HG02973 (cell line): ENCODE data around the gene BRI3.

Experiments used
- ATAC-seq: cut with Tn5 transposase; IDR thresholded peaks from one replicate; pipeline ENCODE4 v1.9.1; 2021; ENCODE audit warnings: moderate library complexity; ENCODE audit not compliant: unreplicated experiment

The BRI3 gene

GRCh38 chr7:98251601-98252424, 29.7 kb upstream of the BRI3 start, which contains the start of gene TECPR1:
TSS of gene TECPR1 (minus strand) at chr7:98252232. CDS start at chr7:98246146, 6,086 bp downstream.
- ATAC-seq, result peak; percentile 97

GRCh38 chr7:98252425-98253054, 28.9 kb upstream of the BRI3 start:
- ATAC-seq, result peak; percentile 32

GRCh38 chr7:98254516-98254915, 27.0 kb upstream of the BRI3 start:
- ATAC-seq, result no peak

- ATAC-seq, result no peak
Observed at GRCh38 chr7:98254951-98255610, 26.4 kb upstream of the BRI3 start.

- ATAC-seq, result no peak
Observed at GRCh38 chr7:98256431-98256830, 25.1 kb upstream of the BRI3 start.

GRCh38 chr7:98257701-98258100, 23.8 kb upstream of the BRI3 start:
- no peak for ATAC-seq

- ATAC-seq, result no peak
Observed at GRCh38 chr7:98265841-98266271, 15.6 kb upstream of the BRI3 start.

DNA sequence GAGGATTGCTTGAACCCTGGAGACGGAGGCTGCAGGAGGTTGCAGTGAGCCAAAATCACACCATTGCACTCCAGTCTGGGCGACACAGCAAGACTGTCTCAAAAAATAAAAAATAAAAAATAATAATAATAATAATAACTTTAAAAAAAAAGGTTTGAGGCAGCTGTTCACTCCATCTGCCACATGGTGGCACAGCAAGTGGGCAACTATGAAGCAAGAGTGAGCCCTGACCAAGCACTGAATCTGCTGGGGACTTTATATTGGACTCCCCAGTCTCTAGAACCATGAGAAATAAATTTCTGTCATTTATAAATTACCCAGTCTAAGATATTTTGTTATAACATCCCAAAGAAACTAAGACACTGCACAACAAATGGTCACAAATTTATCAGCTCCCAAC, 14.6 kb upstream of the BRI3 start:
- no peak for ATAC-seq

DNA sequence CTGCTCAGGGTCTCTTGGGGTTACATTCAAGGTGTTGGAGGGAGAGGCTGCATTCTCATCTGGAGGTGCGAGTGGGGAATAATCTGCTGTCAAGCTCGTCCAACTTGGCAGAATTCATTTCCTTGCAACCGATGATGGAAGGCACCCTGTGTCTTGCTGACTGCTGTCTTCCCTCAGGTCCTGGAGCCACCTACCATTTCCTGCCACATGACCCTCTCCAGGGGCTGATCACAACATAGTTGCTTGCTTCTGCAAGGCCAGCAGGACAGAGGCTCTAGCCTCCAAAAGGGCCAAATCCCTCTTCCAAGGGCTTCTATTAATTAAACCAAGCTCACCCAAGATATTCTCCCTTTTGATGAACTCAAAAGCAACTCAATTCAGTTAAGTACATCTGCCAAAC, 14.2 kb upstream of the BRI3 start:
- ATAC-seq, result no peak

GRCh38 chr7:98276241-98276761, 5.2 kb upstream of the BRI3 start:
- no peak for ATAC-seq

GRCh38 chr7:98278408-98278807, 3.1 kb upstream of the BRI3 start:
- ATAC-seq, result no peak

- no peak for ATAC-seq
Observed at GRCh38 chr7:98278936-98279335, 2.5 kb upstream of the BRI3 start.

- ATAC-seq, result no peak
Observed at GRCh38 chr7:98280296-98280695, 1.2 kb upstream of the BRI3 start.

DNA sequence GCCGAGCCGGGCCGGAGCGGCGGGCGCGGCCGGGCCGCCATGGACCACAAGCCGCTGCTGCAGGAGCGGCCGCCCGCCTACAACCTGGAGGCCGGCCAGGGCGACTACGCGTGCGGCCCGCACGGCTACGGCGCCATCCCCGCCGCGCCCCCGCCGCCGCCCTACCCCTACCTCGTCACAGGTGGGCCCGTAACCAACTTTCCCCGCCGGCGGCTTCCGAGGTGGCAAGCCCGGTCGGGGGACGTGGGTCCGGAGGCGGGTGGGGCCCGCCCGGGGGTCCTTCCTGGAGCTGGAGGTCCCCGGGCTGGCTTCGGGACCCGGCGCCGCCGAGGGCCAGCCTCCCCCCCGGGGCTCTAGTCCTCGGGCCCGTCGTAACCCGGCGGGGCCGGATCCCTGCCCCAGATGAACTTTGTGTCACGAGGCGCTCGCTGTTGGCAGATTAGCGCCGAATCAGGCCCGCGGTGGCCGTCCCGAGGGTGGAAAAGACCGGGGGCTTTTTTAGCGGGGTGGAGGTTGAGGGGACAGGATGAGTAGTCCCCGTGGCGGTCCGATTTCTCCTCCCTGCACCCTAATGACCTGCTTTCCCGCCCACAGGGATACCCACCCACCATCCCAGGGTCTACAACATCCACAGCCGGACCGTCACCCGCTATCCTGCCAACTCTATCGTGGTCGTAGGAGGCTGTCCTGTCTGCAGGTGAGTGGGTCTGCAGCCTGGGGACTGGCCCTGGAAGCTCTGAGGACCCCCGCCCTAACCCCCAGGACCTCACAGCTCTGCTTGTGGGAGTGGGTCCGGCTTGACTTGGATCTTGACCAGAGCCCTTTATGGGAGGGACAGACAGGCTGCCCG, 496 bp downstream of the BRI3 start:
- ATAC-seq, result peak; percentile 30

DNA sequence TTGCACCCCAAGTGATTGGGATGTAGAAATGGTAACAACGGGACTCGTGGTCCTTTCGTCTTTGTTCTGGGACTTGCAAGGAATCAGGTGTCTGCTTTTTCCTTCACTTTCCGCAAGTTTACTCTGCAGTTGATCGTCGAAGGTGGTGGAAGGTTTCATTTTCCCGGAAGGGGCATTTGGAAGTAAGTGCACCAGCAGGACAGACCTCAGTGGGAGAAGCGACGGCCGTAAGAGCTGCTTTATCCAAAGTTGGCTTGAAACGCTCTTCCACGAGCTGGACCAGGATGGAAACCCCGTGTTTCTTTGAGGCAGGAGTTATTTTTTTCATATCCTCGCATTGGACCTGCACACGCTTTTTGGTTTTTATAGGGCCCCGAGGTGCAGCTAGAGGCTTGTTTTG, 1.2 kb downstream of the BRI3 start:
- no peak for ATAC-seq

DNA sequence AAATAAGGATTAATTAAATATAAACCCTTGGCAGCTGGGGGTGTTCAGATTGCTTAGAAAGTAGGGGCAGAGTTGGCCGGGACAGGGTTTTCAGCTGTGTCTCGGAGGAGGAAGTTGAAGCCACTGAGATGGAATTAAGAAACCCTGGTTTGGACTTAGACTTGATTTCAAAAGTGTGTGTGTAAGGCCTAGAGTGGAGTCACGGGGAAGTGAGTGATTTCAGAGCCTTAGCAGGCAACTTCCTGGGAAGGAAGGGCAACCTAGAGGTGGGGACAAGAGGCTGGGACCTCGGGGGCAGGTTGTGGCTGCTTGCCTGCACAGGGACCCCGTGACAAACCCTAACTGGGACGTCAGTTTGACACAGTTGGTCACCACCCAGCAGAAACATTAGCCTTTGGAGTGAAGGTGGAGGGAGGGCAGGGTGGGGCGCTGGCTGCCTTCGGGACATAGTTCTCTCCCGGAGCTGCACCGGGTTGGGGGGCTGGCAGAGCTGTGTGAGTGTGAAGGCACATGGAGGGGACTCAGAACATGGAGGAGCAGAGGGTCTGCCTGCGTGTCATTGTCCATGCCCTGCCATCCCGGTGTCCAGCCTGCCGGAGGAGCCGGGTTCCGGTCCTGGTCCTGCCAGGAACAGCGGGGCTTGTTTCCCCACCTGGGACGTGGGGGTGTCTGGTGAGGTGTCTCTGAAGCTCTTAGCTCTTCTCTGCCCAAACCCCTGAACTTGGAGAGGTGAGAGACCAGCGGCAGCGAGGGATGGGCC, 1.8 kb downstream of the BRI3 start:
- ATAC-seq, result no peak

GRCh38 chr7:98283887-98284222, 2.4 kb downstream of the BRI3 start:
- no peak for ATAC-seq

- ATAC-seq, result no peak
Observed at GRCh38 chr7:98284335-98285036, 3.0 kb downstream of the BRI3 start.
